DMS 273 (cell line): Measurements from ENCODE around the gene MMP15.
"Not testable (repeated sequence)": the region's sequence is repeated elsewhere in the genome, so short reads cannot be mapped to it uniquely, and the experiment has no call there.

ENCODE experiments used
- DNase-seq: peaks from one replicate; lab custom pipeline; 2025; ENCODE audit not compliant: unreplicated experiment; lab: John Stamatoyannopoulos, UW

MMP15 gene

GRCh38 chr16:57996406-57997175 lies 29.0 kb upstream of the MMP15 start:
- no peak for DNase-seq

GRCh38 chr16:57997176-57997527 lies 28.4 kb upstream of the MMP15 start:
- no peak for DNase-seq

- DNase-seq: no peak
These were observed 27.9 kb upstream of the MMP15 start for GRCh38 chr16:57997528-57998265.

GRCh38 chr16:57998486-57998885 lies 27.1 kb upstream of the MMP15 start:
- DNase-seq: no peak

GRCh38 chr16:57998992-57999365 lies 26.6 kb upstream of the MMP15 start:
- no peak for DNase-seq

GRCh38 chr16:57999366-57999970 lies 26.1 kb upstream of the MMP15 start:
- peak; percentile 53 for DNase-seq

GRCh38 chr16:57999971-58000705 lies 25.4 kb upstream of the MMP15 start, which contains the start of gene ZNF319:
TSS of gene ZNF319 (minus strand) at chr16:58000672. CDS start at chr16:57998265, 2,407 bp downstream.
- DNase-seq: peak; percentile 84

GRCh38 chr16:58000706-58001676 lies 24.6 kb upstream of the MMP15 start, which contains the start of gene USB1:
TSS of gene USB1 (plus strand) at chr16:58001407. CDS start at chr16:58001484, 77 bp downstream.
- peak; percentile 94 for DNase-seq

GRCh38 chr16:58001781-58002415 lies 23.7 kb upstream of the MMP15 start:
- DNase-seq: no peak

- DNase-seq: no peak
These were observed 23.1 kb upstream of the MMP15 start for GRCh38 chr16:58002416-58002800.

GRCh38 chr16:58002936-58003335 lies 22.6 kb upstream of the MMP15 start:
- DNase-seq: no peak

GRCh38 chr16:58004736-58005135 lies 20.8 kb upstream of the MMP15 start:
- DNase-seq: not testable (repeated sequence)

GRCh38 chr16:58009856-58010416 lies 15.6 kb upstream of the MMP15 start:
- peak; percentile 45 for DNase-seq

- DNase-seq: no peak
These were observed 14.7 kb upstream of the MMP15 start for GRCh38 chr16:58010886-58011285.

GRCh38 chr16:58011652-58012051 lies 13.9 kb upstream of the MMP15 start:
- no peak for DNase-seq

GRCh38 chr16:58012481-58012880 lies 13.1 kb upstream of the MMP15 start:
- DNase-seq: no peak

- no peak for DNase-seq
These were observed 12.2 kb upstream of the MMP15 start for GRCh38 chr16:58013201-58013956.

GRCh38 chr16:58016840-58017446 lies 8.6 kb upstream of the MMP15 start:
- DNase-seq: peak; percentile 38
